Measurements from ENCODE around the gene HEPACAM.

- TF ChIP-seq, protein P1, sequence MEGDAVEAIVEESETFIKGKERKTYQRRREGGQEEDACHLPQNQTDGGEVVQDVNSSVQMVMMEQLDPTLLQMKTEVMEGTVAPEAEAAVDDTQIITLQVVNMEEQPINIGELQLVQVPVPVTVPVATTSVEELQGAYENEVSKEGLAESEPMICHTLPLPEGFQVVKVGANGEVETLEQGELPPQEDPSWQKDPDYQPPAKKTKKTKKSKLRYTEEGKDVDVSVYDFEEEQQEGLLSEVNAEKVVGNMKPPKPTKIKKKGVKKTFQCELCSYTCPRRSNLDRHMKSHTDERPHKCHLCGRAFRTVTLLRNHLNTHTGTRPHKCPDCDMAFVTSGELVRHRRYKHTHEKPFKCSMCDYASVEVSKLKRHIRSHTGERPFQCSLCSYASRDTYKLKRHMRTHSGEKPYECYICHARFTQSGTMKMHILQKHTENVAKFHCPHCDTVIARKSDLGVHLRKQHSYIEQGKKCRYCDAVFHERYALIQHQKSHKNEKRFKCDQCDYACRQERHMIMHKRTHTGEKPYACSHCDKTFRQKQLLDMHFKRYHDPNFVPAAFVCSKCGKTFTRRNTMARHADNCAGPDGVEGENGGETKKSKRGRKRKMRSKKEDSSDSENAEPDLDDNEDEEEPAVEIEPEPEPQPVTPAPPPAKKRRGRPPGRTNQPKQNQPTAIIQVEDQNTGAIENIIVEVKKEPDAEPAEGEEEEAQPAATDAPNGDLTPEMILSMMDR (IDR thresholded peaks at IDR 0.05) = no peak
- TF ChIP-seq POLR2A (IDR thresholded peaks at IDR 0.05) = no peak
These were observed 37.6 kb downstream of the HEPACAM start for GRCh38 chr11:124898263-124898680.
